NCI-H460 (cell line): ENCODE data around the gene MAGI1. TPM values are rescaled to one million over a fixed set of nuclear protein-coding genes. Genes with fewer than 3 reads are reported as not detected.
A peak's percentile ranks its signal among the peaks of the same experiment; 100 is the strongest.
"Not testable (repeated sequence)": the region's sequence is repeated elsewhere in the genome, so short reads cannot be mapped to it uniquely, and the experiment has no call there.

Experiments
- DNase-seq: peaks from one replicate; pipeline ENCODE4 v3.0.0-alpha.2; 2016; ENCODE audit warnings: low read depth; ENCODE audit errors: extremely low read depth
- total RNA-seq: library from RNA; depleted of rRNA; stranded (reverse); fragments of >200 nt; shearing (Covaris generic); gene quantifications from 2 replicates; pipeline ENCODE4 v1.2.3, GENCODE V29; 2014

Gene MAGI1
- total RNA-seq, 1 experiment from 2014 or later = 1.7 TPM

- no peak for DNase-seq
Measured at GRCh38 chr3:65582012-65582717, 456.6 kb downstream of the MAGI1 start.

DNA sequence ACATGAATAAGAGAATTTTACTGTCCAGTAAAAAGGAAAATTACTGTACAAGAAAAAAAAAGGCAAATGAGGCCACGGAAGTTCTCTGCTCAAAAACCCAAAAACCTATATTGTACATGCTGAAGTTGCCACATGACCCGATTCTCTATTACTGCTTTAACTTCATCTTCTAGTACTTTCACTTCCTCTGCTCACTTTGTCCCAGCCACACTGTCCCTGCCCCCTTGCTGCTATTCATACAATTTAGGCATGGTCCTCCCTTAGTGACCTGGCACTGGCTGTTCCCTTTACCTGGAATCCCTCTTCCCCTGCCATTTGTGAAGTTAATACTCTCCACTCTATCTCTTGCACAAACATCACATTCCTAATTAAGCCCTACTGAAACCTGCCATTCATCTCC, 457.4 kb downstream of the MAGI1 start:
- no peak for DNase-seq

GRCh38 chr3:65578861-65579260, 459.9 kb downstream of the MAGI1 start:
- DNase-seq = no peak

DNA sequence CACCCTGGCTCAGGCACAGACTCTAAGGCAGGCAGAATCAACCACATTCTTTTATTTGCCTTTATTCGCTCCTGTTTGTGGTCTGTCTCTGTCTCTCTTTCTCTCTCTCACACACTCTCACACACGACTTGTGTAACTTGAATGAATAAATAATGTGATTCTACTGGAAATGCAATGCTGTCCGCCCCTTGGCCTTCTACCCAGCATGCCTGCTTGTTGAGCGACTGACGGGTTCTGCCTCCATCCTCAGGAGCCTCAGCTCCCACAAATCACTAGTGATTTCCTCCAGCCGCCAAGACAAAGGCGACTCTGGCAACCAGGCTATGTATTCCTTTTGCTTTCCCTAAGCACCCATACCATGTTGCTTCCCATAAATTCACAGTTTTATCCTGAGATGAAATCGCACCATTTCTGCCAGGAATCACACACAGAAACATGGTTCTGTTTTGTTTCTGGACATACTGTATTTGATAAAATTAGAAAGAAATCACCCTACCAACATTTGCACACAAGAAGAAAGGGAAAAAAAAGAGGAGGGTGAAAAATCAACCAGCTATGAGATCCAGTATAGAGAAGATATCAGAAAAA, 460.8 kb downstream of the MAGI1 start:
- no peak for DNase-seq

DNA sequence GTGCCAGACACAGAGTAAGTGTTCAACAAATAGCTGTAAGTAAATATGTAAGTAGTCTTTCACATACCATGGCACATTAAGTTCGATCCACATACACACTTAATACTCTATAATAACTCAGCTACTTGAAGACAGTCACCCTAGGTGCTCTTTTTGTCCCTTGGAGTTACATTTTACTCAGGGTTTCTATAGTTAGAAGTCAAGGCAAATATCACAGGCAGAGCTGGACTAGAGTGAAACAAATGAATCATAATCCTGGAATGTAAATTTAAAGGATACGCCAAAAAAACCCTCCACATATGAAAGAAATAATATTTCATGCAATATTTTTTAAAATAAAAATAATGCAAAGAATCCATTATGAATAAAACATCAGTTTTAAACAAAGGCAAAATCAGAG, 461.8 kb downstream of the MAGI1 start:
- no peak for DNase-seq

GRCh38 chr3:65576228-65576627, 462.5 kb downstream of the MAGI1 start:
- DNase-seq = no peak

DNA sequence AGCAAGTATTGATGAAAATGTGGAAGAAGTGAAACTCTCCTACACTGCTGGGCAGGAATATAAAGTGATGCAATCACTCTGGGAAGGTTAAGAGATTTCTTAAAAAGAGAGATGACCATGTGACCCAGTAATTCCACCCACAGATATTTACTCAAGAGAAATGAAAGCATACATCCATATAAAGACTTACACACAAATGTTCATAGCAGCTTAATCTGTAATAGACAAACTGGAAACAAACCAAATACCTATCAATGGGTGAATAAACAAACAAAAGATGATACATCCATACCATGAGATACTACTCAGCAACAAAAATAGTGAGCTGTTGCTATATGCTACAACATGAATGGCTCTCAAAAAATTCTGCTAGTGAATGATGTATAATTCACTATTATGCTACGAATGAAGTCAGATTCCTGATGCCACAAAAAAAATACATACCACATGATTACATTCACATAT, 463.3 kb downstream of the MAGI1 start:
- DNase-seq = peak; percentile 8

DNA sequence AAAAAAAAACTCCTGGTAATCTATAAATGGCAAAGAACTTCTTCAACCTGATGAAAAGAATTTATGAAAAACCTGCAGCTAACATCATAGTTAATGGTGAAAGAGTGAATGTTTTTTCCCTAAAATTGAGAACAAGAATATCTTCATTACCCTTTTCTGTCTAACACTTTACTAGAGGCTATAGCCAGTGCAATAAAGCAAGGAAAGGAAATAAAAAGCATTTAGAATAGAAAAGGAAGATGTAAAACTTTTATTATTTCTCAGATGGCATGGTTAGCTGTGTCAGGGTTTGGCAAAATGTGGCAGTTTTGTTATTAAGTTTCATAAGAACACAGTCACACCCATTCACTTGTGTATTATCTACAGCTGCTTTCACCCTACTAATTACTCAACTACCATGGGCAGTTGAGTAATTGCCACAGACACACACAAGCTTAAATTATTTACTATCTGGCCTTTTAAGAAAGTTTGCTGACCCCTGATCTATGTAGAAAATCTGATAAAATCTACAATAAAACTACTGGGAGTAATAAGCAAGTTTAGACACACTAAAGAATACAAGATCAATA, 465.1 kb downstream of the MAGI1 start:
- DNase-seq = no peak

DNA sequence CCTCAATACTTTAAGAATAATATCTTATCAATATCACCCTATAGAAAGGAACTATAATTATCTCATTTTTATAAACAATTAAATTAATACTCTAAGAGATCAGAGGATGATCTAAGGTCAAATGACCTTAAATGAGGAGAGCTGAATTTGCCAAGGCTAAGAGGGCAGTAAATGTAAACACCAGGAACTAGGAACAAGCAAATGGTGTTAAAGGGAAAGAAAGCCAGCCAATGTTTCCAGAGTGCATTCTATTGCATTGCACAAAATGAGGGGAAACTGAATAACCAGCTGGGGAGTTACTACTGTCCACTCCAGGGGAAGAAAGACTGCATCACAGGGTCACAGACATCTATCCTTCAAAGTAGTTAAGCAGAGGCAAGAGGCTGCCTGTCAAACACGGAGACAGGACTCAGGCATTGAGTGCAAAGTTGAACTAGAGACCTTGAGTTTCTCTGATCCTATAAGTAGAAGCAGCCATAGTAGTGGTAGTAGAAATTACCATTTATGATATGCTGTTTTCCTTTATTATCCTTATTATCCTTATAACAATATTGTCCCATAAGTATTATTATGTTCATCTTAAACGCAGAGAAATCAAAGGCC, 466.4 kb downstream of the MAGI1 start:
- DNase-seq = no peak

DNA sequence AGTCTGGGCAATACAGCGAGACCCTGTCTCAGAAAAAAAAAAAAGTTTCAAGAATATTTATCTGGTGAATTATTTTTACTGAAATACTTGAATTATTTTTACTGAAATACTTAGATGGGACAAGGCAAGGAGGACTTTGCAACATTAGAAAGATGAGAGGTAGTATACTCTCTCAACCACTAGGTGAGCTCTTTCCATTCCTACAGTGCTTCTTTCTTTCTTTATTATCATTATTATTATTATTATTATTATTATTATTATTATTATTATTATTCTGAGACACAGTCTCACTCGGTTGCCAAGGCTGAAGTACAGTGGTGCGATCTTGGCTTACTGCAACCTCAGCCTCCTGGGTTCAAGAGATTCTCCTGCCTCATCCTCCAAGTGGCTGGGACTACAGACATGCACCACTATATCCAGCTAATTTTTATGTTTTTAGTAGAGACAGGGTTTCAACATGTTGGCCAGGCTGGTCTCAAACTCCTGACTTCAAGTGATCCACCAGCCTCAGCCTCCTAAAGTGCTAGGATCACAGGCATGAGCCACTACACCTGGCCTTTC, 468.8 kb downstream of the MAGI1 start:
- DNase-seq = no peak

GRCh38 chr3:65569129-65569528, 469.6 kb downstream of the MAGI1 start:
- DNase-seq = no peak

- no peak for DNase-seq
Measured at GRCh38 chr3:65568497-65568896, 470.2 kb downstream of the MAGI1 start.

DNA sequence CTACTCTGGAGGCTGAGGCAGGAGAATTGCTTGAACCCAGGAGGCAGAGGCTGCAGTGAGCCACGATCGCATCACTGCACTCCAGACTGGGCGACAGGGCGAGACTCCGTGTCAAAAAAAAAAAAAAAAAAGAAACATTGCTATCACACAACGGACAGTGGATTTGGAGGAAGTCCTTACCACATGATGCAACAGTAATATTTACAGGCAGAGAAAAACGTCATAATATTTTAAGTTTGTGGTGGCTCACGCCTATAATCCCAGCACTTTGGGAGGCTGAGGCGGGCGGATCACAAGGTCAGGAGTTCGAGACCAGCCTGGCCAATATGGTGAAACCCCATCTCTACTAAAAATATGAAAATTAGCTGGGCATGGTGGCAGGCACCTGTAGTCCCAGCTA, 473.0 kb downstream of the MAGI1 start:
- DNase-seq = not testable (repeated sequence)

- no peak for DNase-seq
Measured at GRCh38 chr3:65564483-65564882, 474.2 kb downstream of the MAGI1 start.

GRCh38 chr3:65563861-65564260, 474.9 kb downstream of the MAGI1 start:
- no peak for DNase-seq

DNA sequence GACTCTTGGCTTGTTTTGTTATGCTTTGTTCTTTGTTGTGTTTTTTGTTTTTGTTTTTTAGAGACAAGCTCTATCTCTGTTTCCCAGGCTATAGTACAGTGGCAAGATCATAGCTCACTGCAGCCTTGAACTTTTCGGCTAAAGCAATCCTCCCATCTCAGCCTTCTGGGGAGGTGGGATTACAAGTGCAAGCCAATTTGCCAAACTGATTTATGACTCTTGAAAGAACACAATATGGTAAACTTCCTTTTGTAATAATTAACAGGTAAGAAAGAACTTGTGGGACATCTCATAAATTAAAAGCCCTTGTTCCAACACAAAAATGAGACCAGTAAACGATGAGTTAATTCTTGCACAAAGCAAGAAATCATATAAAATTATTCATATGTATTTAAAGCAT, 476.3 kb downstream of the MAGI1 start:
- no peak for DNase-seq

- DNase-seq = no peak
Measured at GRCh38 chr3:65561617-65562016, 477.1 kb downstream of the MAGI1 start.

GRCh38 chr3:65560901-65561300, 477.8 kb downstream of the MAGI1 start:
- no peak for DNase-seq

DNA sequence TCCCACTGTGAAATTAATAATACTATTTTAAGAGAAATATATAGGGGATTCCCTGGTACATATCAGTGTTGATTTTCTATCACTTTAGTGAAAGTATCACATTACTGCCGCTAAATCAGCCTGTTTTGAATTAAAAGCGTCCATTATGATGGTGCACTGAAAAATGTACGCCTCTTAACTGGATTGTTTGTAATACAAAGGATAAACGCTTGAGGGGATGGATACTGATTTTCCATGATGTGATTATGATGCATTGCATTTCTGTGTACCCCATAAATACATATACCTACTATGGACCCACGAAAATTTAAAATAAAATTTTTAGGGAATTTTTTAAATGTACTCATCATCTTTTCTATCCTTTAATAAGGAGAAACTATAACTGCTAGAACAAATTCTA, 478.6 kb downstream of the MAGI1 start:
- no peak for DNase-seq

DNA sequence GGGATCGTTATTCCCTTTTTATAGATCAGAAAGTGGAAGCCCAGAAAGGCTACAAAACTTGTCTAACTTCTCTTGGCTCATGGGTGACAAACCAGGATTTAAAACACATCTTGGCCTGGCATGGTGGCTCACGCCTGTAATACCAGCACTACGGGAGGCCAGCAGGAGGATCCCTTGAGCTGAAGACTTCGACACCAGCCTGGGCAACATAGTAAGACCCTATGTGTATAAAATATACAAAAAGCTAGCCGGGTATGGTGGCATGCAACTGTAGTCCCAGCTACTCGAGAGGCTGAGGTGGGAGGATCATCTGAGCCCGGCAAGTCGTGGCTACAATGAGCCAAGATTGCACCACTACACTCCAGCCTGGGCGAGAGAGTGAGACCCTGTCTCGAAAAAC, 479.1 kb downstream of the MAGI1 start:
- DNase-seq = no peak

GRCh38 chr3:65558826-65559225, 479.9 kb downstream of the MAGI1 start:
- no peak for DNase-seq
